Measurements from ENCODE around the gene POU2F1. TPM values are rescaled to one million over a fixed set of nuclear protein-coding genes. Genes with fewer than 3 reads are reported as not detected.

The POU2F1 gene
- total and polyA plus RNA-seq, 4 experiments from 2014 or later = 5.7 to 22.9 (median 14.4) TPM

GRCh38 chr1:167420510-167420909, 199.8 kb downstream of the POU2F1 start:
- H3K27ac Mint-ChIP-seq = no peak overlapping the region
- peaks cover 14 to 15% of the 10 kb centered on the region in 2 donors for H3K36me3 Mint-ChIP-seq
- Histone ChIP-seq H3K27ac (ENCODE audit: low read depth, low read length) (no peak overlapping the region), H3K27me3 (ENCODE audit: insufficient read depth, low read length) (no peaks in the 10 kb centered on the region), H3K4me1 (ENCODE audit: insufficient read depth, low read length) (no peaks in the 10 kb centered on the region), H3K4me3 (ENCODE audit: low read length in 2 of 2) (no peak overlapping the region), H3K36me3 (ENCODE audit: insufficient read depth, low read length) (no peaks in the 10 kb centered on the region), H3K9me3 (ENCODE audit: control insufficient read depth in 1 of 2, low read length in 2 of 2) (no peaks in the 10 kb centered on the region)
- H3K9me3 Mint-ChIP-seq = no peaks in the 10 kb centered on the region
- no peaks in the 10 kb centered on the region for H3K27me3 Mint-ChIP-seq
- no peak overlapping the region for H3K4me3 Mint-ChIP-seq
- intact Hi-C loops (cut with micrococcal nuclease) = no loop called here
- ChIA-PET POLR2A (ENCODE audit: partially characterized antibody) (interaction anchor here (1.5 kb wide), 1 partner anchor 11 kb away, joined by 3 read pairs; no protein-coding TSS in a partner anchor), CTCF (ENCODE audit: partially characterized antibody) (interaction anchor here (1.2 to 1.5 kb wide), 2 partner anchors 113 to 137 kb away, joined by 3 to 4 read pairs; no protein-coding TSS in a partner anchor)
- DNase-seq = no peak
- peaks cover 0 to 11% (median 2%) of the 10 kb centered on the region in 4 donors for H3K4me1 Mint-ChIP-seq

GRCh38 chr1:167423684-167424619, 203.3 kb downstream of the POU2F1 start:
- H3K9me3 ChIP-seq (ENCODE audit: control insufficient read depth in 1 of 2, low read length in 2 of 2) = no peaks in the 10 kb centered on the region
- Mint-ChIP-seq H3K36me3 (peaks cover 0 to 3% of the 10 kb centered on the region in 2 donors), H3K4me1 (peaks cover 7 to 11% (median 9%) of the 10 kb centered on the region in 4 donors), H3K4me3 (no peak overlapping the region), H3K27ac (peak overlapping the region in 5 of 7 donors; percentile 6 to 75 (median 49)), H3K9me3 (no peaks in the 10 kb centered on the region), H3K27me3 (no peaks in the 10 kb centered on the region)
- ChIA-PET CTCF (ENCODE audit: partially characterized antibody) (interaction anchor here (1.1 to 1.4 kb wide), 2 partner anchors 19 to 23 kb away, joined by 3 to 7 read pairs; no protein-coding TSS in a partner anchor), POLR2A (ENCODE audit: partially characterized antibody) (interaction anchor here (1.0 to 1.4 kb wide), 2 partner anchors 12 to 94 kb away, joined by 3 to 4 read pairs; partner anchors contain the start of gene CD247)
- no peak for DNase-seq
- H3K36me3 ChIP-seq (ENCODE audit: insufficient read depth, low read length) = no peaks in the 10 kb centered on the region
- no peak overlapping the region for H3K4me3 ChIP-seq (ENCODE audit: low read length in 2 of 2)
- peaks cover 15% of the 10 kb centered on the region for H3K4me1 ChIP-seq (ENCODE audit: insufficient read depth, low read length)
- no peaks in the 10 kb centered on the region for H3K27me3 ChIP-seq (ENCODE audit: insufficient read depth, low read length)
- intact Hi-C loops (cut with micrococcal nuclease) = no loop called here
- no peak overlapping the region for H3K27ac ChIP-seq (ENCODE audit: low read depth, low read length)

DNA sequence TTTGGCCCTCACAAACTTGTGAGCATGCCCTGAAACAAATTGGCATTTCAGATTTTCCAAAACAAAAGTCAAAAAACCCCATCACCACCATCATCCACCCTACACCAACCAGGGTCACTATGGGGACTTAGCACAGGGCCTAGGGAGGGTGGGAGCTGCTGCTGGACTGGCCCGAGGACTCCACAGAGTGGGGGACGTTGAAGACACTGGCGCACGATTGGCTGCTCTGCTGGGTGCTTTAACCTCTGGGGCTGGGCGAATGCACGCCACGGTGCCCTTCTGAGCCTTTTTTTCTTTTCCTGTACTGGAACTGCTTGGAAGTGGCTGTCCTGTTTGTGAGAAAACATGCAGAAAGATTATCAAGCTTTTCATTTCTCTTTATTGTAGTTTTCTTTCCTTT, 204.8 kb downstream of the POU2F1 start:
- Mint-ChIP-seq H3K4me3 (no peak overlapping the region), H3K36me3 (peaks cover 5 to 13% of the 10 kb centered on the region in 2 donors), H3K27ac (peak overlapping the region in 4 of 7 donors; percentile 35 to 49 (median 42)), H3K27me3 (no peaks in the 10 kb centered on the region), H3K4me1 (peaks cover 17 to 26% (median 20%) of the 10 kb centered on the region in 4 donors), H3K9me3 (no peaks in the 10 kb centered on the region)
- POLR2A ChIA-PET (ENCODE audit: partially characterized antibody) = interaction anchor here (0.6 to 1.4 kb wide), 2 partner anchors 93 to 151 kb away, joined by 3 to 4 read pairs; partner anchors contain the start of gene CD247
- Histone ChIP-seq H3K36me3 (ENCODE audit: insufficient read depth, low read length) (peaks cover 2% of the 10 kb centered on the region), H3K9me3 (ENCODE audit: control insufficient read depth in 1 of 2, low read length in 2 of 2) (no peaks in the 10 kb centered on the region), H3K4me1 (ENCODE audit: insufficient read depth, low read length) (peaks cover 28% of the 10 kb centered on the region), H3K27ac (ENCODE audit: low read depth, low read length) (no peak overlapping the region), H3K4me3 (ENCODE audit: low read length in 2 of 2) (no peak overlapping the region), H3K27me3 (ENCODE audit: insufficient read depth, low read length) (no peaks in the 10 kb centered on the region)
- intact Hi-C loops (cut with micrococcal nuclease) = no loop called here
- CTCF ChIA-PET (ENCODE audit: partially characterized antibody) = interaction anchor here (1.4 kb wide), 1 partner anchor 24 kb away, joined by 7 read pairs; no protein-coding TSS in a partner anchor
- DNase-seq = no peak

DNA sequence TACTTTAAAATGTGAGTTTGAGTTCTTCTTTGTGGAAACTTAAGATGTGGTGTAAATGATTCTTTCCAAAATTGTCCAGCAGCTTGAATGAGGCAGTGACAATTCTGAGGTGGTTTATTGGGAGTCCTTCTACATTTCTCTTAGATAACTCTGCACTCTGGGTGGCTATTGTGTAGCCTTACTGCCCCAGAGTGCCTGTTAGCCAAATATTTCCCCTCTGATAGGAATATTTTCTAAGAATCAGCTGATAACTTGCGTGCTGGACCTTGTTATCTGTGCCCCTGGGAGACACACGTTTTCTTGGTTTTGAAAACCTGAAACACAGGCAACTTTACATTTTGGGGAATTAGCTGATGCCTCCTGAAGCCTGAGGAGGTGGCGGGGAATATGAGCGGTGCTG, 206.0 kb downstream of the POU2F1 start:
- H3K9me3 ChIP-seq (ENCODE audit: control insufficient read depth in 1 of 2, low read length in 2 of 2) = no peaks in the 10 kb centered on the region
- H3K36me3 ChIP-seq (ENCODE audit: insufficient read depth, low read length) = peaks cover 13% of the 10 kb centered on the region
- H3K4me1 Mint-ChIP-seq = peaks cover 19 to 36% (median 28%) of the 10 kb centered on the region in 4 donors
- no peaks in the 10 kb centered on the region for H3K27me3 ChIP-seq (ENCODE audit: insufficient read depth, low read length)
- POLR2A ChIA-PET (ENCODE audit: partially characterized antibody) = no interaction called here
- H3K4me3 Mint-ChIP-seq = no peak overlapping the region
- DNase-seq = no peak
- H3K4me3 ChIP-seq (ENCODE audit: low read length in 2 of 2) = no peak overlapping the region
- no peaks in the 10 kb centered on the region for H3K27me3 Mint-ChIP-seq
- H3K27ac Mint-ChIP-seq = peak overlapping the region in 6 of 7 donors; percentile 15 to 83 (median 64)
- intact Hi-C loops (cut with micrococcal nuclease) = no loop called here
- CTCF ChIA-PET (ENCODE audit: partially characterized antibody) = interaction anchor here (1.0 to 2.1 kb wide), 3 partner anchors 25 to 360 kb away, joined by 3 to 5 read pairs (median 4); no protein-coding TSS in a partner anchor
- H3K9me3 Mint-ChIP-seq = no peaks in the 10 kb centered on the region
- no peak overlapping the region for H3K27ac ChIP-seq (ENCODE audit: low read depth, low read length)
- H3K4me1 ChIP-seq (ENCODE audit: insufficient read depth, low read length) = peaks cover 39% of the 10 kb centered on the region
- peaks cover 13 to 25% of the 10 kb centered on the region in 2 donors for H3K36me3 Mint-ChIP-seq

- Mint-ChIP-seq H3K36me3 (peaks cover 17 to 36% of the 10 kb centered on the region in 2 donors), H3K4me1 (peaks cover 21 to 36% (median 28%) of the 10 kb centered on the region in 4 donors), H3K4me3 (no peak overlapping the region), H3K9me3 (no peaks in the 10 kb centered on the region), H3K27ac (peak overlapping the region; percentile 47 to 91 (median 82)), H3K27me3 (no peaks in the 10 kb centered on the region)
- Histone ChIP-seq H3K4me1 (ENCODE audit: insufficient read depth, low read length) (peaks cover 40% of the 10 kb centered on the region), H3K27me3 (ENCODE audit: insufficient read depth, low read length) (no peaks in the 10 kb centered on the region), H3K4me3 (ENCODE audit: low read length in 2 of 2) (no peak overlapping the region), H3K36me3 (ENCODE audit: insufficient read depth, low read length) (peaks cover 25% of the 10 kb centered on the region), H3K27ac (ENCODE audit: low read depth, low read length) (no peak overlapping the region), H3K9me3 (ENCODE audit: control insufficient read depth in 1 of 2, low read length in 2 of 2) (no peaks in the 10 kb centered on the region)
- ChIA-PET CTCF (ENCODE audit: partially characterized antibody) (interaction anchor here (0.6 to 2.1 kb wide), 5 partner anchors 26 to 161 kb away, joined by 3 to 6 read pairs (median 4); no protein-coding TSS in a partner anchor), POLR2A (ENCODE audit: partially characterized antibody) (interaction anchor here (1.2 to 1.6 kb wide), 2 partner anchors 11 to 91 kb away, joined by 4 to 5 read pairs; partner anchors contain the start of gene CD247)
- intact Hi-C loops (cut with micrococcal nuclease) = no loop called here
- no peak for DNase-seq
These were observed 207.2 kb downstream of the POU2F1 start for GRCh38 chr1:167427848-167428247.

GRCh38 chr1:167428395-167428794, 207.7 kb downstream of the POU2F1 start:
- ChIA-PET POLR2A (ENCODE audit: partially characterized antibody) (interaction anchor here (0.7 to 1.6 kb wide), 3 partner anchors 10 to 90 kb away, joined by 3 to 5 read pairs (median 4); partner anchors contain the start of gene CD247), CTCF (ENCODE audit: partially characterized antibody) (interaction anchor here (1.1 to 2.1 kb wide), 4 partner anchors 16 to 112 kb away, joined by 3 to 6 read pairs (median 4); no protein-coding TSS in a partner anchor)
- Histone ChIP-seq H3K36me3 (ENCODE audit: insufficient read depth, low read length) (peaks cover 30% of the 10 kb centered on the region), H3K9me3 (ENCODE audit: control insufficient read depth in 1 of 2, low read length in 2 of 2) (no peaks in the 10 kb centered on the region), H3K4me1 (ENCODE audit: insufficient read depth, low read length) (peaks cover 40% of the 10 kb centered on the region), H3K27me3 (ENCODE audit: insufficient read depth, low read length) (no peaks in the 10 kb centered on the region), H3K27ac (ENCODE audit: low read depth, low read length) (no peak overlapping the region), H3K4me3 (ENCODE audit: low read length in 2 of 2) (no peak overlapping the region)
- Mint-ChIP-seq H3K4me3 (no peak overlapping the region), H3K27ac (peak overlapping the region; percentile 47 to 91 (median 82)), H3K36me3 (peaks cover 23 to 42% of the 10 kb centered on the region in 2 donors), H3K4me1 (peaks cover 22 to 39% (median 29%) of the 10 kb centered on the region in 4 donors), H3K27me3 (no peaks in the 10 kb centered on the region), H3K9me3 (no peaks in the 10 kb centered on the region)
- intact Hi-C loops (cut with micrococcal nuclease) = no loop called here
- no peak for DNase-seq

All from CD4-positive, alpha-beta memory T cell (primary cell).